AG04450 (cell line): ENCODE results near the gene JADE2. TPM values are rescaled to one million over a fixed set of nuclear protein-coding genes. Genes with fewer than 3 reads are reported as not detected.

ENCODE experiments used
- CTCF ChIA-PET: fragments of 300-600, 350-600 bp; formaldehyde crosslinking; extraction: SDS; loops from one replicate; lab custom pipeline; 2022; ENCODE audit warnings: antibody characterized with exemption, inconsistent platforms; lab: Charles Lee
- POLR2A ChIA-PET: fragments of 350-600 bp; formaldehyde crosslinking; extraction: SDS; loops from one replicate; lab custom pipeline; 2021; ENCODE audit warnings: antibody characterized with exemption, inconsistent platforms; lab: Yijun Ruan, JAX
- DNase-seq: peaks from one replicate; pipeline ENCODE4 v3.0.0-alpha.2; 2011; ENCODE audit warnings: low read depth, low spot score
- H3K27ac ChIP-seq: one replicate; pipeline ENCODE4 v1.5.1; 2012; ENCODE audit warnings: low read depth, low read length, control low read depth
- H3K27me3 ChIP-seq: one replicate; pipeline ENCODE4 v1.6.0; 2012; ENCODE audit warnings: low read length; ENCODE audit not compliant: control insufficient read depth, insufficient read depth
- H3K4me3 ChIP-seq: 2 replicates; pipeline ENCODE4 v1.5.1; 2011; ENCODE audit warnings: mild to moderate bottlenecking, low read depth, low read length, control low read depth
- H3K9me3 ChIP-seq: 2 replicates; pipeline ENCODE4 v1.5.1; 2012; ENCODE audit warnings: low read length; ENCODE audit not compliant: control insufficient read depth, insufficient read depth
- CTCF ChIP-seq: IDR thresholded peaks from 2 replicates; pipeline ENCODE4 v1.5.1; 2011; ENCODE audit warnings: low read depth, low read length, control low read depth, inconsistent platforms
- polyA plus RNA-seq: library from polyadenylated mRNA; depleted of rRNA; stranded (reverse); fragments of >200 nt; gene quantifications from 2 replicates; pipeline ENCODE4 v1.2.3, GENCODE V29; 2011

Gene JADE2
- polyA plus RNA-seq, 1 experiment = 13.2 TPM

DNA sequence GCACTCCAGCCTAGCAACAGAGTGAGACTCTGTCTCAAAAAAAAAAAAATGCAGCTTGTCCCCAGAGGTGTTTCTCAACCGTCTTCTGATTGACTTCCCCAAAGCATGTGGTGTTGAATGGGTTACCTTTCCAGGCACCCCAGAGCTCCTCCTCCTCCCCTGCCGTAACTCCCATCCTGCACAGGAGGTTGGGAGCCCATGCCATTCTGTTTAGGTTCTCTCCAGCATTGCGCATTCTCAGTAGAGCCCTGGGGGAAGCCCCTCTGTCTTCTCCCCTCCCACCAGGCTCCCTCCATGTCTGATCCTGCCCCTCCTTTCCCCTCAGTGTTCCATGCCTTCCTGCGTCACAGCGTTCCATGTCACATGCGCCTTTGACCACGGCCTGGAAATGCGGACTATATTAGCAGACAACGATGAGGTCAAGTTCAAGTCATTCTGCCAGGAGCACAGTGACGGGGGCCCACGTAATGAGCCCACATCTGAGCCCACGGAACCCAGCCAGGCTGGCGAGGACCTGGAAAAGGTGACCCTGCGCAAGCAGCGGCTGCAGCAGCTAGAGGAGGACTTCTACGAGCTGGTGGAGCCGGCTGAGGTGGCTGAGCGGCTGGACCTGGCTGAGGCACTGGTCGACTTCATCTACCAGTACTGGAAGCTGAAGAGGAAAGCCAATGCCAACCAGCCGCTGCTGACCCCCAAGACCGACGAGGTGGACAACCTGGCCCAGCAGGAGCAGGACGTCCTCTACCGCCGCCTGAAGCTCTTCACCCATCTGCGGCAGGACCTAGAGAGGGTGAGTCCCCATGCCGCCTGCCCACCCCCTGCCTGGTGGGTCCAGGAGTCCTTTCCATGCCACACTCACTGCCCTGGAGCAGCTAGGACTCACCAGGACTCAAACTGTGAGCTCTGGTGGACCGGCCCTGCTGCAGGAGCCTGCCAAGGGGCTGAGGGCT lies 40.6 kb downstream of the JADE2 start:
- ChIA-PET POLR2A (interaction anchor here (0.7 kb wide), 1 partner anchor 14 kb away, joined by 4 read pairs; no protein-coding TSS in a partner anchor), CTCF (interaction anchor here (1.1 to 1.9 kb wide), 2 partner anchors 12 to 22 kb away, joined by 4 to 5 read pairs; no protein-coding TSS in a partner anchor)
- Histone ChIP-seq H3K27ac (no peak overlapping the region), H3K4me3 (no peak overlapping the region), H3K27me3 (no peaks in the 10 kb centered on the region), H3K9me3 (no peaks in the 10 kb centered on the region; the same call in 1 of the 2 replicates)
- TF ChIP-seq CTCF = no peak
- DNase-seq = no peak

- DNase-seq = no peak
- no peak for TF ChIP-seq CTCF
- H3K4me3 ChIP-seq = no peak overlapping the region
- CTCF ChIA-PET = interaction anchor here (1.9 kb wide), 1 partner anchor 11 kb away, joined by 5 read pairs; no protein-coding TSS in a partner anchor
- POLR2A ChIA-PET = no interaction called here
- no peaks in the 10 kb centered on the region; the same call in 1 of the 2 replicates for H3K9me3 ChIP-seq
- H3K27me3 ChIP-seq = no peaks in the 10 kb centered on the region
- no peak overlapping the region for H3K27ac ChIP-seq
These were observed 41.3 kb downstream of the JADE2 start for GRCh38 chr5:134566741-134567221.

- TF ChIP-seq CTCF = no peak
- H3K27ac ChIP-seq = peak overlapping the region; percentile 65
- no peaks in the 10 kb centered on the region for H3K27me3 ChIP-seq
- POLR2A ChIA-PET = interaction anchor here (1.0 kb wide), 1 partner anchor 41 kb away, joined by 3 read pairs; no protein-coding TSS in a partner anchor
- no peaks in the 10 kb centered on the region; the same call in 1 of the 2 replicates for H3K9me3 ChIP-seq
- CTCF ChIA-PET = interaction anchor here (1.0 to 1.8 kb wide), 2 partner anchors 10 to 19 kb away, joined by 4 to 12 read pairs; no protein-coding TSS in a partner anchor
- no peak overlapping the region for H3K4me3 ChIP-seq
- no peak for DNase-seq
These were observed 42.3 kb downstream of the JADE2 start for GRCh38 chr5:134567641-134568336.

DNA sequence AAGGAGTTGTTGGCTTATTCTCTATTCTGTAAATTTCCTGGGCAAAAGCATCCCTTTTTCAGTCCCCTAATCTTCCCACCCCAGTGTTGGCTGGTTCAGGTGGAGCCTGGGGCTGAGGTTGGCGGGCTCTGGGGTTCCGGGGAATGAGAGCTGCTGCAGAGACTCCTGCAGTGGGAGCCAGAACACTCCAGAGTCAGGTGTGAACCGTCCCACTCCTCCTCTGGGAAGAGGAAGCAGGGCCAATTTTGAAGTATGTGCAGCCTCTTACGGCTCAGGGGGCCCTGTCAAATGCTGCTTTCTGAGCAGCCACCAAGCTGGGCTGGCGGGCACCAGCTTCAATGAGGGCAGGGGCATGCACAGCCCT lies 42.8 kb downstream of the JADE2 start:
- no peak for DNase-seq
- POLR2A ChIA-PET = interaction anchor here (1.0 kb wide), 1 partner anchor 42 kb away, joined by 3 read pairs; no protein-coding TSS in a partner anchor
- no peaks in the 10 kb centered on the region for H3K27me3 ChIP-seq
- H3K9me3 ChIP-seq = no peaks in the 10 kb centered on the region; the same call in 1 of the 2 replicates
- TF ChIP-seq CTCF = no peak
- CTCF ChIA-PET = interaction anchor here (1.0 to 1.8 kb wide), 2 partner anchors 9 to 19 kb away, joined by 4 to 12 read pairs; no protein-coding TSS in a partner anchor
- no peak overlapping the region for H3K4me3 ChIP-seq
- peak overlapping the region; percentile 65 for H3K27ac ChIP-seq
